DND-41 (cell line): Measurements from ENCODE around the gene FOCAD.

Source experiments
- EZH2 ChIP-seq: IDR thresholded peaks from 3 replicates; pipeline ENCODE4 v1.6.1; 2012; ENCODE audit warnings: borderline replicate concordance, low read depth, mild to moderate bottlenecking, moderate library complexity, low read length, inconsistent platforms; ENCODE audit not compliant: severe bottlenecking
- TF ChIP-seq, protein P1 (sequence below): IDR thresholded peaks from 2 replicates; pipeline ENCODE4 v1.5.1; 2012; ENCODE audit warnings: borderline replicate concordance, low read length, moderate library complexity, mild to moderate bottlenecking; ENCODE audit not compliant: poor library complexity, severe bottlenecking; ENCODE audit errors: extremely low read depth

DNA sequence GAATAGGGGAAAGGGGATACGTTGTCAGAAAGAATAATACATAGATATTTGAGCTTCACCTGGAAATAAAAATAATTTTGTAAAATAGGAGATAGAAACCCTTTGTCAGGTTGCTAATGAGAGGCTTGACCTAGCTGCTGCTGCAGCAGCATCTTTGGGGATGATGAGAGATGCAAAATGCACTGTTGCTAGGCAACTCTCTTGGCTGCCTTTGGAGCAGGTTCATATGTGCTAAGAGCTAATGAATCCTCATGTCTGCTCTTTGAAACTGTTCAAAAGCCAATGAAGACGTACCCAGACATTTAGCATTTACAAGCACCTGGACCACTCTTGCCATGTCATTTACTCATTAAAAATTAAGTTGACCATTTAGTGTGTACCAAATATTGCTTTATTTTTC, 121.7 kb downstream of the FOCAD start:
- TF ChIP-seq, protein P1, sequence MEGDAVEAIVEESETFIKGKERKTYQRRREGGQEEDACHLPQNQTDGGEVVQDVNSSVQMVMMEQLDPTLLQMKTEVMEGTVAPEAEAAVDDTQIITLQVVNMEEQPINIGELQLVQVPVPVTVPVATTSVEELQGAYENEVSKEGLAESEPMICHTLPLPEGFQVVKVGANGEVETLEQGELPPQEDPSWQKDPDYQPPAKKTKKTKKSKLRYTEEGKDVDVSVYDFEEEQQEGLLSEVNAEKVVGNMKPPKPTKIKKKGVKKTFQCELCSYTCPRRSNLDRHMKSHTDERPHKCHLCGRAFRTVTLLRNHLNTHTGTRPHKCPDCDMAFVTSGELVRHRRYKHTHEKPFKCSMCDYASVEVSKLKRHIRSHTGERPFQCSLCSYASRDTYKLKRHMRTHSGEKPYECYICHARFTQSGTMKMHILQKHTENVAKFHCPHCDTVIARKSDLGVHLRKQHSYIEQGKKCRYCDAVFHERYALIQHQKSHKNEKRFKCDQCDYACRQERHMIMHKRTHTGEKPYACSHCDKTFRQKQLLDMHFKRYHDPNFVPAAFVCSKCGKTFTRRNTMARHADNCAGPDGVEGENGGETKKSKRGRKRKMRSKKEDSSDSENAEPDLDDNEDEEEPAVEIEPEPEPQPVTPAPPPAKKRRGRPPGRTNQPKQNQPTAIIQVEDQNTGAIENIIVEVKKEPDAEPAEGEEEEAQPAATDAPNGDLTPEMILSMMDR: no peak
- TF ChIP-seq EZH2: no peak
